Stimulated activated CD4-positive, alpha-beta T cell treated with anti-CD3 and anti-CD28 coated beads, Interleukin-15, amount 100 ng/mL, for 24 hours (primary cell): ENCODE results near the gene C3orf62.

Experiments used
- DNase-seq: peaks from one replicate; pipeline ENCODE4 v3.0.0-alpha.2; 2020

C3orf62 gene

DNA sequence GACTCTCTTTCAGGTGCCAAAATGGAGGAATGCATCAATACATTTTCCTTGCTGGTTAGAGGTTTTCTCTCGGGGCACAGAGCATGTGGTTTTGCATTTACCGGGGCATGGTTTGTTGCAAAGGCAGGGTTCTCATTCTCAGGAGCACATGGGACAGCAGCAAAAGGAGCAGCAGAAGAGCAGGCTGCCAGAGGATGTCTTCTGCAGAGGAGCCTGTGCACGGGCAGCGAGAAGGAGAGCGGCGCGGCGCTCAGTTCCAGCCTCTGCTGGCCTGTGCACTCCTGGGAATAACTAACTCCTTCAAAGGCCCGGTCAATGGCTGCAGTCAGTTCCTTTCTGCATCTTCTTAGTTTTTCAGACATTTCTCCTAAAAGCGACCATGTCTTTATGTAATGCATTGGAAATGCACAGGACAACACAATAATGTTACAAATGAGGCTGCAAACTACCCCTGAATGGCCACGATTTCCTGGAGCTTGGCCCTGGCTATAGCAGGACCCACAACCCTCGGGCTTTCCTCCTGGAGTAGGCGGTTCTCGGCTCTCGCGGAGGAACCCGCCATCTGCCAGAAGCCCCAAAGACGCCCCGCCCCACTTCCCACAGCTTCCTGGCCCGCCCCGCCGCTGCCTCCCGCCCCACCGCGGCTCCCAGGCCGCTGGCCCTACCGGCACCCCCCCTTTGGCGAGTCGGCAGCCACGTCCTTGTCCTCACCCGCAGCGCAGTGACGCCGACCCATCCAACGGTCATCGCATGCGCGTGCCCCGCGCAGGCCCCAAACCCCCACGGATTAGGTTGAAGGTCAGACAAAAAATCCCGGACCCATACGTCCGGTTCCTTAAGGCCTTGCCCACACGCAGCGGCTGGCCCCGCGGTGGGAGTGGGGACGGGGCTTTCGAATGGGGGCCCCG, at the start of gene C3orf62:
Gene C3orf62, minus strand, starts transcription at position 758 of the 908 bp plus-strand sequence. Its CDS starts 360 bp downstream, at position 398.
- DNase-seq: peak; percentile 91

DNA sequence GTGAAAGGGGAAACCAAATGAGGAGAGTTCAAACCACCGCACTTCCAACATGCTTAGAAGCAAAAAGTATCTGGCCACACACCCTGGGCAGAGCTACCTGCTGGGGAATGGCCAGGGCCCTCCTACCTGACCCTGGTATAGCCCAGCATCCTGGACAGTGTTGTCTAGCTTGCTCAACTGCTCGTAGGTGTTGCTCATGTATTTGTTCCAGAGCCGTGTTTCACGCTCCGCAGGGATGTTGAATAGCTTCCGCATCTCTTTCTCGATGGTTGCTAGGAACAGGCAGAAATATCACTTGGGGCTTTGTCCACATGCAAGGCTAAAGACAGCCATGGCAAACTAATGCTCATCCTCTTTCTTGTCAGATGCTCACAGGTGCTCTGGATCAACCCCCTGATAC, 47.7 kb upstream of the C3orf62 start:
- no peak for DNase-seq

DNA sequence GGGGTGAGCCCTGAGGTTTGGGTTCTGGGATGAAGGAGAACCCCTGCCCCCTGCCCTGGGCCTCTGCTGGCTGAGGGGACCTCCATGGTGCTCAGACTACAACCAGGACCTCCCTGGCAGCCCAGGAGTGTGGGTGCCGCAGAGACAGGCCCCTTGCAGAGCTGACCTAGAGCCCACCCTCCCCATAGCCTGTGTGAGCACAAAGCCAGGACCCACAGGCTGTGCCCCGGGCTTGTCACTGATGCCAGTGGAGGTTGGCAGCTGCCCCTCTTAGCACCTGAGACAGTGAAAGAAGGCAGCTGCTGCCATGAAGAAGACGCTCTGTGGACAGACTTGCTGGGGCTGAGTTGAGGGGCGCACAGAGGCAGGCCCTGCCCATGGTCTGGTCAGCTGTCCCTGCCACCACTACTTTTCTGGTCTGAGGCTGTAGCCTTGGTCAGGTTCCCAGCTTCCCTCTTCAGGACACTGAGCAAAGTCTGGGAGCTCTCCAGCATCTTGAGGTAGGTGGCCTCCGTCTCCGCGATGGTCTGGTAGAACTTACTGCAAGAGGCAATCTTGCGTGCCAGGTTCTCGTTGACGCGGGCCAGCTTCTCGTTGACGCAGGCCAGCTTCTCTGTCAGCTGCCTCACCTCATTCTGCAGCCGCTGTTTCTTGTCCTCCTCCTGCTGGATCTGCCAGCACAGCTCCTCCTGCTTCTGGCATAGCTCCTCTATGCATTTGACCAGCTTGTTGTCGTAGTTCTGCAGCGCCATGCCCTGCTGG, 39.8 kb upstream of the C3orf62 start:
- no peak for DNase-seq

DNA sequence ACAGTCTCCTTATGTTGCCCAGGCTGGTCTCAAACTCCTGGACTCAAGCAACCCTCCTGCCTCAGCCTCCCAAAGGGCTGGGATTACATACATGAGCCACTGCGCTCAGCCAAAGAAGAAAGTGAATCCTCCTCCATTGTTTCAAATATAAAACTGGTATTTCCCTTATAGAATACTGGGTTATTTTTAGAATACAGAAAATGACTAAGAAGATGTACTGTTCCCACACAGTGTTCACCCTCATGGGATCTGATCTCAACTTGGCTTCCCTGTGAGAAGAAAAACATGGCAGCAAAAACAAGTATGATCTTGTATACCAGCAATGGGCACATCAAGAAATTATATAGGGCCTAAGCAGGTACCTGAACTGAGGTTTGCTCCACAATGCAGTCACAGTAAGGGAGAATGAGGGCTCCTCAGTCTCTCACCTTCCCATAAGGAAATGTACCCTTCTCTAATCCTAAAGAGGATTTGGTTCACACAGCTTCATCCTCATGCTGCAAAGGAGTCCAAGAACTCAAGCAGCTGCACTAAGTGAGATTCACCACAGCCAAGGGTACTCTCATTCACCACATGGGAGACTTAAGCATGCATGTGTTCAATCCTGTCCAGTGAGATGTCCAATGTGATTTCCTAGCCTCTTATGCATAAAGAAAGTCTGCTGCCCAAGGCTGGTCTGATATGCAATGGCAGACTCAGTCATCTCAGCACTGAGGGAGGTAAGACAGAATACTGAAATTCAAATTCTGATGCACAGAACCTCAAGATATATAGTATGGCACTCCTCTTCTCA, 37.1 kb upstream of the C3orf62 start:
- no peak for DNase-seq

DNA sequence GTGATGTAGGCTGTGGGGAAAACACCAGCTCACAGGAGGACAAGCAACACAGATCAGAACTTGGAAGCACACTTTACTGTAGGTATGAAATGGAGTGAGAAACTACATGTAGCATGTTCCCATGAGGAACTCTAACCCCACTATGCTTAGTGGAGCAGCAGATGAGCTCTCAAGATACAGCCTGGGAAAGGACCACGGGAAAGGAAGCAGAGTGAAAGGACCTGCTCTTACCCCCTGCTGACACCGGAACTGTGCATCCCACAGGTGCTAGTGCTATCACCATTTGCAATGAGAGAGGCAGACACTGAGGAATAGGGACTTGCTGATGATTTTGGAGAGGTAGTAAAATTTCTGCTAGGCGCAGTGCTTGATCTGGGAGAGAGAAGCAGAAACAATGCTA, 34.3 kb upstream of the C3orf62 start:
- DNase-seq: no peak

DNA sequence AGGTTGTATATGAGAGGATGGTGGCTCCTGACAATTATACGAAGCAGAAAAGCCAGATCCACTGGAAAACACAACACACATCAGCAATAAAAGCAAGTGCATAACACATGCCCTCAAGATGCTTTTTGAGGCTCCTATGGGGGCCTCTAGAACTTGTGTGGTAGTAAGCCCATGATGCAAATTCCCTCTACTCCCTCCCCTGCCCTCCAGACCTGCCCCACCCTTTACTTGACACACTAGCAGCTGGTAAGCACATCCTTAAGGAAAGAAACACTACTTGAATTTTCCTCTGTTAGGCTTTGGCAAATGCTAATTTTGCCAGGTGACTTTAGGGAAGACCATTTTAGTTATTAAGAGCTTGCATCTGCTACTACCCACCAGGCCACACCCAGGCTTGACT, 33.6 kb upstream of the C3orf62 start:
- no peak for DNase-seq

DNA sequence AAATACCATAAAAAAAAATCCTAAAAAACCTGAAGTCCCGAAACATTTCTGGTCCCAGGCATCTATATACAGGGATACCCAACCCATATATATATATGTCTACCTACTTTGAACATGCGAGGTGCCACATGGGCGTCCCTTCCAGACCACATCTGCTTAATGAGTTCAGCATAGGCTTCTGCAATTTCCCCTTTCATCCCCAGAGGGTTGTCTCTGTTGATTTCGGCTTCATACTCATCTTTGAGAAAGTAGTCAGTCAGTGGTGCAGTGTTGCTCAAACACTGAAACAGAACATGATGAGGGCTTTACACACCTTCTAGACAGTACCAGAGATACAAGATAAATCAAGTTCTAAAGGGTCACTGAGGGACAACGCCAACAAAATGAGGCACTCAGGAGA, 28.6 kb upstream of the C3orf62 start:
- DNase-seq: no peak

DNA sequence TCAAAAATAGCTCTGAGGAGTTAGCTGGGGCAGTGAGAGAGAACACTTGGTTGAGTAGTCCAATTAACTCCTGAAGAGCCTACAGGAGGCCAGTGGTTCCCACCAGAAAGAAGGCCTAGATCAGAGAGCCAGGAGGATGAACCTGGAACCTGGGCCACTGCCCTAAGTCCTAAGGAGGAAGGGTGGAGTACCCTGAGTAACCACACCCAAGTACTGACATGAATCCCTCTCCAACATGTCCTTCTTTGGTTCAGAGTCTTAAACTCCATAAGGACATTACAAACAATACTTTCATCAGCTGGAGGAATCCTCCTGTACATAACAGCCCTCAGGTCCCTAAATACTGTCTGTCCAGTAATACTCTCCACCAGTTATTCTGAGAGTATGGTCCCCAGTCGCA, 25.6 kb upstream of the C3orf62 start:
- no peak for DNase-seq

DNA sequence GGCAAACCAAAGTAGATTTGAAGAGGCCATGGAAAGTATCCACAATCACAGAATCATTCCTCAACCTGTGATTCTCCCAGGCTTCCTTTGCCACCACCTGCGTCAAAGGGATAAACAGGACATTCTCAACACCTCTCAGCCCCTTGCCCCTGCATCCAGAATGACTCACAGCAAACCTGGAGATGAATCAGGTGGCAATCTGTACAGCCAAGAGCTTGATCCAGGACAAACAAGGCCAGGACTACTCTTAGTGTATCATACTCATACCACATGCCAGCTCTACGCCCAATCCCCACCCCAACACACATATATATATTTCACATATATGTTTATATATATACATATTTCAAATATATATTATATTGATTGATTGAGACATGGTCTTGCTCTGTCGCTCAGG, 23.6 kb upstream of the C3orf62 start:
- no peak for DNase-seq

DNA sequence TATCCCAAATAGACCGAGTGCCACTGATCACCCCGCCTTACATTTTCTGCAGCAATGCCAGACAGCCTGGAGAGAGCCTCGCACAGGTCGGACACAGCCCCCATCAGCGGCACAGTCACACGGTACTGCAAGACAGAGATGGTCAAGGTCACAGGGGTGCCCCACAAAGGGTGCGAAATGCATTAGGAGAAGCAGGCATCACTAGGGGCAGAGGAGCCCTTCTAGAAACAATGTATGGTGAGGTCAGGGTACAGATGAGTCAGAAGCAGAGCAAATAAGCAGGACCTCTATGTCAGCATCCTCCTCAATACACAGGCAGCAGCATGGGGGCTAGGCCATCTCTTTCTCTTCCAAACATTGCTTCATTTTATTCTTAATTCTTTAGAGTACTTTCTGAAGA, 21.5 kb upstream of the C3orf62 start:
- DNase-seq: no peak

DNA sequence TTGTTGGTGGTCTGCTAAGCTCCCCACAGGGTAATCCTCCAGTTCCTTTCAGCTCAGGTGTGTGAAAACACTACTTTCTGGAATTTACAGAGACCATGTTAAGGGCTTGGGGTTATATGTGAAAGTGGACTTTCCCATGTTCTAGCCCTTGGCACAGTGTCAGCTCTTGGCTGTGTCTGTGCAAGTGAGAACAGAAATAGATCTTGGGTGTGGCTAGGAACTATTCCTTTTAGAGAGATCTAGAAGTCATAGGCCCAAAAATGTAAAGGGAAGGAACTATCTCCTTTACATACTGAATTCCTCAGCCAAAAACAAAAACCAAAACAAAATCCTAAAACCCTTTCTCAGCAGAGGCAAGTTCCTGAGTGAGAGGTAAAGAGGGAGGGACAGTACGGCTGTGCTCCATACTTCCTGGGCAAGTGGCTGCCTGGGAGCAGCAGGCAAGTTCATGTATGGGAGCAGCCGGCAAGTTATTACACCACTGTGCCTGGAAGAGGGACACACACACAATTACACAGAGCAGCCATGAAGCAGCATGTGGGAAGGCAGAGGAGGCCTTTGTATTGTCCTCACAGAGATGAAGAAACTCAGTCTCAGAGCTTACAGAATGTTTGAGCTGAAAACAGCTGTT, 19.9 kb upstream of the C3orf62 start:
- DNase-seq: no peak

DNA sequence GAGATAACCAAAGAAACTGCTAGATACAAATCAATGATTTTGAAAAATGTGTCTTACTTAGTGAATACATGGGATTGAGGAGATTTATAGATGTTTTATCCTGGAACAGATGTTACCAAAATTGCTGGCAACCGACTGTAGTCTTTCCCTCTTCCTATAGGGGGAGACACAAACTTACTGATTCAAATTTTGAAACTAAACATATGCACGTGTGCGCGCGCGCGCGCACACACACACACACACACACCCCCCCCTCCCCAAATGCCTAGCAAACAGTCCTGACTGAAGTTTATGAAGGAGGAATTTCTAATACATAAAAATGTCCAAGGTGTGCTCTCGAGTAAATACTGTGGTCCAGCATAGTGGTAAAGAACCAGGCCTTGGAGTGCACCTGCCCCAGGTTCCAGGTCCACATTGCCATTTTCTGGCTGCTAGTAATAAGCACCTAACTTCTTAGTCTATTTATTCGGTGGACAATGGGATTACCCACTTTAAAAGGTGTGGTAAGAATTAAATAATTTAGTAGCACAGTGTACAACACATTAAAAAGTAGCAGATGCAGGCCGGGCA, 18.5 kb upstream of the C3orf62 start:
- peak; percentile 46 for DNase-seq

DNA sequence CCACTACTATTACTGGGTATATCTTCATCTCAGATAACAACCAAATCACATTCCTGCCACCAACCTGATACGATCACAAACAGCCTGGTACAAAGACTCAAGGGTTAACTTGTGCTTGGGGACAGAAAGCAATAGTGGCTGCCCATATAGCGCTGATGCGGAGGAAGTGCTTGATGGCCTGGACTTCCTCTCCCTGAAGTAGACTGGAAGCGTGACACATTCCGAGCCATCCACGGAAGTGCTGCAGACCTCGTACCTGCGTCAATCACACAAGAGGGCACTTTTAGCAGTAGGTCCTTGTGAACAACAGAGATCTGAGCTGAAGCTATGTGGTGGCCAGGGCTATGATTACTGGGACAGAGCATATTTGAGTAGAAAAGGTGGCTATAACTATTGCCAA, 17.3 kb upstream of the C3orf62 start:
- no peak for DNase-seq

DNA sequence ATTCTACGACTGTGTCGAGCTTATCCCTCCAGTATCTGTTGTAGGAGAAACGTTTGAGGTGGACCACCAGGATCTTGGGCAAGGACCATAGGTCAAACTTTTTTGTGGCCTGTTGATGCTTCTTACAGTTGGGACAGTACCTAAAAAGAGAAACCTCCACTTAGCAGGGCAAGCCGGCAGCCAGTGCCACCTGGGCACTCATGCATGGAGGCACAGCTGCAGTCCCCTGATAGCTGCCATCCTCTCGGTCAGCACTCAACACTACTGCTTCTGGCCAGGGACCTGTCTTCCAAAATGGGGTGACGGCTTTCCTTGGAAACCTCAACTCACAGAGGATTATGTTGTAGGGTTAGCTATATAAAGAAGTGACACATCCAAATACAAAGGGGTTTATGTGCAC, 7.0 kb upstream of the C3orf62 start:
- no peak for DNase-seq

DNA sequence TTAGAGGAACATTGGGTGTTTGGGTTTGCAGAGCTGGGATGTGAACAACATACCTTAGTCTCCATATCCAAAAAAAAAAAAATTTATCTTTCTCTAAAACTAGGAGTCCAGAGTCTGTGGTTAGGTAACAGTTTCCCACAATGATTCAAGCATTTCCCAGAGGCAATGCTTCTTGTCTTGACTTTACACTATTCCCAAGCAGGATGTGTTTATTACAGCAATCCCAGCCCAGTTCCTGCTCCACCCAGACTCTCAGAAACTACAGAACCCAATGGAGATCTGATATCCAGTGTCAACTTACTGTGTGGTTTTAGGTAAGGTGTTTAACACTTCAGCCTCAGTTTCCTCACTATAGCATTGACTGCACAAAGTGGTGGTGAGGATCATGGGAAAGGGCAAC, 2.3 kb upstream of the C3orf62 start:
- DNase-seq: no peak

DNA sequence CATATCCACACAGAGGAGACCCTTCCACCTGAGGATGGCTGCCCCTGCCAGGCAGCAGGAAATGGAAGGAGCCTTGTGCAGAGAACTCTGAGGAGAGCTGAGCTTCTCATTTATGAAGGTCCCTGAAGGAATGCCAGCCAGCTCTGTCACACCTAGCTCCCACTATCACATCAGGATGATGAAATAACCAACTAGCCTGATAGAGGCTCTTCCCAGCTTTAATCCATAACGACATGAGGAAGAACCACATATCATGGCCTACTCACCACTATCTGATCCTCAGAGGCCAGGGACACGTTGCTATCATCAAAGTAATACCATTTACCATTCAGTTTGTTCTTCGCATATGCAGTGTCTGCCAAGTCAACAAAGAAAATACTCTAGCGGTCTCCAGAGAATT, 1.5 kb upstream of the C3orf62 start:
- DNase-seq: no peak

DNA sequence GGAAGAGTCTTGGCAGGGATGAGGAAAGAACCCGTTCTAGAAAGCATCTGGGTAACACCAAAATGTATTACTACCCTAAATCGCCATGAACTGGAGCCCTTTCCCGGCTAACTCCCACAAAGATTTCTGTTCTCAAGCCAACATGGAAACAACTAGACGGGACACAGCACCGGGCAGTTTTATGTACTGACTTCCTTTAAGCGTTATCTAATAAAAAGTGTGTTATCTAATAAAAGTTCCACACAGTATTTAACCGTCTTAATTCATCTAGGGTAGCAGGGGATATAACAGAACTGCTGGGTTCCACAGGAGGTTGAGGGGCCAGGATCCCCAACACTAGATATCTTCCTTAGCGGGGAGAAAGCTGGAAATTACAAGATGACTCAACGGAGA, 347 bp upstream of the C3orf62 start:
- no peak for DNase-seq

DNA sequence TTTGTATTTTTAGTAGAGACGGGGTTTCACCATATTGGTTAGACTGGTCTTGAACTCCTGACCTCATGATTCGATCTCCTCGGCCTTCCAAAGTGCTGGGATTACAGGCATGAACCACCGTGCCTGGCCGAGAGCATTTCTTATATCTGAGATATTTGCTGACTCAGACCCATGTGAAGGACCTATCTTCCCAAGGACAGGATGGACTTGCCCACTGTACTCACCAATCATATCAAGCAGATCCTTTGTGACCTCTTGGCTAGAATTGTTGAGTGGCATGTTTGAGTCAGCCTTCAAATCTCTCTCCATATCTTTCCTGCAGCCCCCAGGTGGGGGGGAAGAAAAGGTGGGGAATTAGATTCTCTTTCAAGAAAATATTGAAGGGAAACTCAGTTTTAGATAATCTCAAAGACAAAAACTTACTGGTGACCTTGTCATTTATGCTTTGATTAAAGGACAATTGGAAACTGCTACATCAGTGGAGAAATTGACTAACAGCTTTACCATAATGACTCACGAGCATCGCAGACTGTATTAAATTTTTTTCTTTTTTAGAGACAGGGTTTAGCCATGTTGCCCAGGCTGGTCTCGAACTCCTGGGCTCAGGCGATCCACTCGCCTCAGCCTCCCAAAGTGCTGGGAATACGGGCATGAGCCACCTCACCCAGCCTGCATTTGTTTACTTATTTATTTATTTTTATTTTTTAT, 3.1 kb downstream of the C3orf62 start:
- DNase-seq: no peak

DNA sequence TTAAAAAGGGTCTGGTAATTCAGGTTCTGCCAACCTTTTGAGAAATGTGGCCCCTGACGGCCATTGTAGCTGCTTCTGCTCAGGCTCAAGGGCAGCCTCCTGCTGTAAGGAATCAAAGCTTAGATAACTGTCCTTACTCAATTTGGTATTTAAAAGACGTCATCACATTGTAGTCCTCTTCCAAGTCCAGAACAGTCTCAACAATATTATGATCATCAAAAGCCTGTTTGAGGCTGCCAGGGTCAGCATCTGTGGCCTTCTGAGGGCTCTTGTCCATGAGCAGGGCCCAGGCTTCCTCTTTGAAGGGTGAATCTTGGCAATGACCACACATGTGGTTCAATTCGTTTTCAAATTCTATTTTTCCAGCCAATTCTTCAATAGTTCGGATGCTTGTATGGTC, 6.0 kb downstream of the C3orf62 start:
- DNase-seq: no peak

DNA sequence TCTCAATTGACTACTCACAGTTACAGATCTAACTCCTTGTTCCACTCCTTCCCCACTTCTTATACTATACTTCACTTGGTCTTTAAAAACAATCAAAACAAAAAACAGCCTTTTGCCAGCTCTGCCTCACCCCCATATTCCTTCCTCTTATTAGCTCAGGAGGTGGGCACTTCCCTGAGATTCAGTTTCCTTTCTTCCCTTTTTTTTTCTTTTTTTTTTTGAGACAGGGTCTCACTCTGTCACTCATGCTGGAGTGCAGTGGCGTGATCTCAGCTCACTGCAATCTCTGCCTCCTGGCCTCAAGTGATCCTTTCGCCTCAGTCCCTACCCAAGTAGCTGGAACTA, 6.9 kb downstream of the C3orf62 start:
- DNase-seq: no peak

DNA sequence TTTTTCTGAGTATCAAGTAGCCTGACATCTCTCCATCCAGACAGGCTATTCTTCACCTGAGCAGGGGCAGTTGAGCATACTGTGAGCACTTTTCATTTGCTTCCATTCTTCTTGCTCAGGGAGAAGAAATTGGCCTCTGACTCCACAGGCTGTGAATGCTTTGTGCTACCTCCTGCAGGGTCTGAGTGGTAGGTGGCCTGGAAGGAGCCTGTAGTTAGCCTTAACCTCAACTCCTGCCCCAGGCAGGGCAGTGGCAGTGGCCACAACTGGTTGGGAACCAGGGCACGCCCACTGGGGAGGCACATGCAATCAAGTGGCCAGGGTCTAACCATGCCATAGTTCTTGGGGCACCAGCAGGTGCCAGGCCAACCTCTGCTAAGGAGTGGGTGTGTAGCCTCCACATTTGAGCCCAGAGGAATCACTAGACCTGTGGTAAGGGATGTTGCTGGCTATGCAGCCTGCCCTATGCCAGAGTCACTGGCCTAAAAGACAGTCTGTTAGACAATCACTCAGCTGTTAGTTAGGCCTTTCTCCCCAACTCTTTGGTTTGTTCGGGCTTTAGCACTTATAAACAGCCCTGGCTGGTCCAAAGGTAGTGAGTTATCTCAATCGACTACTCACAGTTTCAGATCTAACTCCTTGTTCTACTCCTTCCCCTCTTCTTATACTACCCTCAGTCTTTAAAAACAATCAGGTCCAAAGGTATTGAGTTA, 7.4 kb downstream of the C3orf62 start:
- no peak for DNase-seq
